Measurements from ENCODE around the gene ELANE. TPM values are rescaled to one million over a fixed set of nuclear protein-coding genes. Genes with fewer than 3 reads are reported as not detected.

Gene ELANE
- total RNA-seq, 1 experiment from 2014 or later: not detected

DNA sequence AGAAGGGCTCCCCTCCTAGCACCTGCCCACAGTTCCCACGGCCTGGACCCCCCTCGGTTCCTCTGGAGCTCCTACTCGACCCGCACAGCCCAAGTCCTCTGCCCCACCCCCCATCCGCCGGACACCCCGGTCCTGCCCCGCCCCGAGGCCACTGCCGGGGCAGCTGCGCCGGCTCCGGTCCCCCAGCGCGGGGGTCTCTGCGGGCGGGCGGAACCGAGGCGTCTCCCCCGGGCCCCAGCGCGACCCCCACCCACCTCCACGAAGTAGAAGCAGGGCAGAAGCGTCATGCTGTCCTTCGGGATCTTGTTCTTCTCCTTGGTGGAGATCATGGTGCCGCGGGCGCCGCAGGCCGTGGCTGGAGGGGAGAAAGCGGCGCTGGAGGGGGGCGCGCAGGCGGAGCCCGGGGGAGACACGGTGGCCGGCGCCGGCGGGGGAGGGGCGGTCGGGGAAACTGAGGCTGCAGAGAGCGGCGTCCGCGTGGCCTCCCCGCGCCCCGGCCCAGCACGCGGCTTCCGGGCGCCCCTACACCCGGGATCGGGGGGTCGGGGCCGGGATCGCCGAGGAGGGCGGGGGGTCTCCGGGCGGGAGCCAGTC lies 30.8 kb upstream of the ELANE start:
- Histone ChIP-seq H3K4me2 (ENCODE audit: low read depth, low read length, poor library complexity, severe bottlenecking) (no peak overlapping the region), H3K27ac (ENCODE audit: low read length) (no peak overlapping the region), H3K4me1 (ENCODE audit: low read length) (no peaks in the 10 kb centered on the region), H3K27me3 (ENCODE audit: low read length) (no peaks in the 10 kb centered on the region), H3K9me2 (replicated peaks; ENCODE audit: insufficient read depth, low read length) (no peaks in the 10 kb centered on the region), H2AFZ (ENCODE audit: low read length) (no peak overlapping the region), H3K79me2 (ENCODE audit: low read length) (no peaks in the 10 kb centered on the region), H3K36me3 (ENCODE audit: insufficient read depth, low read length) (no peaks in the 10 kb centered on the region), H3K4me3 (ENCODE audit: low read length) (no peak overlapping the region), H3K9ac (ENCODE audit: low read length) (no peak overlapping the region), H4K20me1 (ENCODE audit: insufficient read depth, low read depth, low read length) (no peaks in the 10 kb centered on the region), H3K9me3 (ENCODE audit: low read length) (no peaks in the 10 kb centered on the region)
- DNase-seq: no peak

DNA sequence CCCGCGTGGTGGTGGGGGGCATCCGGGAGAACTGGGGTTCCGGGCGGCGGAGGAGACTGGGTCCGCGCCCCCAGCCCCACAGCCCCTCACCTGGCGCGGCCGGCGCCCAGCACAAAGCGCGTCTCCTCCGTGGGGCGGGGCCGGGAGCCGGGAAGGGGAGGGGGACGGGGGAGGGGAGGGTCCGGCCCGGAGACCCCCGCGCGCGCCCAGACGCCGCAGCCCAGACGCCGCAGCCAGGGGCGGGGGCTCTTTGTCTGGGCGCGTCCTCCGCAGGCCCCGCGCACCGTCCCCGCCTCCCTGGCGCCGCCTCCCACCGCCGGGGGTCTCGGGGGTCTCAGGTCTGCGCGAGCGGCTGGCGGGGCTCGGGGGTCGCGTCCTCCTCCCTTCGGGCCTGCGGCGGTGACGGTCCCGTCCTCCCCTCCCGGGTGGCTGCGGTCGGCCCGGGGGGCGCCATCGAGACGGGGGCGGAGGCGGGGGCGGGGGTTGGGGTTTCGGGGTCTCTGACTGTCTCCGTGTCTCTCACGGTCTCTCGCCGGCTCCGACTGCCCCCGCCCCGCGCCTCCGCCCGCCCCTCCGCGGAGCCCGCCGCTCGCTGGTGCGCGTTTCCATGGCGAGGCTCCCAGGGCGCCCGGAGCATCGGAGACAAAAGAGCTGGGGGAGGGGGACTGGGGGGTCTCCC lies 30.1 kb upstream of the ELANE start, which contains the start of gene PLPPR3:
TSS of gene PLPPR3 (minus strand) at position 131 of the 679 bp plus-strand sequence. CDS start 396 bp downstream, outside the sequence.
- H3K9me2 ChIP-seq (replicated peaks; ENCODE audit: insufficient read depth, low read length): no peaks in the 10 kb centered on the region
- no peak within 1 kb of the TSS for H3K27ac ChIP-seq (ENCODE audit: low read length)
- no peaks in the 10 kb centered on the region for H3K9me3 ChIP-seq (ENCODE audit: low read length)
- H3K4me1 ChIP-seq (ENCODE audit: low read length): no peaks in the 10 kb centered on the region
- no peaks in the 10 kb centered on the region for H3K79me2 ChIP-seq (ENCODE audit: low read length)
- no peaks in the 10 kb centered on the region for H4K20me1 ChIP-seq (ENCODE audit: insufficient read depth, low read depth, low read length)
- no peak within 1 kb of the TSS for H3K4me2 ChIP-seq (ENCODE audit: low read depth, low read length, poor library complexity, severe bottlenecking)
- no peak within 1 kb of the TSS for H2AFZ ChIP-seq (ENCODE audit: low read length)
- no peak for DNase-seq
- no peak within 1 kb of the TSS for H3K9ac ChIP-seq (ENCODE audit: low read length)
- no peaks in the 10 kb centered on the region for H3K36me3 ChIP-seq (ENCODE audit: insufficient read depth, low read length)
- no peak within 1 kb of the TSS for H3K4me3 ChIP-seq (ENCODE audit: low read length)
- no peaks in the 10 kb centered on the region for H3K27me3 ChIP-seq (ENCODE audit: low read length)

DNA sequence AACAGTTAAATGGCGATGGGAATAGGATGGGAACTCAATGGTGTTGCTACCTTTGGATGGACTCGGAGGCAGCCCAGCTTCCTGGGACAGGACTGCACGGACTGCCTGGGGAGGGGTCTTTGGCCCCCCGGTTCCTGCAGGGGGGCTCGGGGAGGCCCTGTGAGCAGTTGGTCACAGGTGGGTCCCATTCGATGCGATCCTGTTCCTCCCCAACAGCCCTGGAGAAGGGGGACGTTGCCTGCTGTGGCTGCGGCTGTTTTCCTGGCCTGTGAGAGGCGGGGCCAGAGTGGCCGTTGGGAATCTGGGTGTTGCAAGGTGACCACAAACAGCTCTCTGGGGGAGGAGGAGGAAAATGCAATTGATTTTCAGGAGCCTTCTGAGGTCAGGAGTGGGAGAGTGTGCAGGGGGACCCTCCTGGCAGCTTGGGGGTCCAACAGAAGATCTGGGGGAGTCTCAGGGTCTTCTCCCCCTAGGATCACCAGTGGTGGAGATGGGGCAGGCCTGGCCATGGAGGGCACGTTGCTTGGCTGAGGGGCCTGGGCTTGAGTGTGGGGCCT lies 28.5 kb upstream of the ELANE start:
- Histone ChIP-seq H3K4me2 (ENCODE audit: low read depth, low read length, poor library complexity, severe bottlenecking) (no peak overlapping the region), H3K9ac (ENCODE audit: low read length) (no peak overlapping the region), H4K20me1 (ENCODE audit: insufficient read depth, low read depth, low read length) (no peaks in the 10 kb centered on the region), H3K79me2 (ENCODE audit: low read length) (no peaks in the 10 kb centered on the region), H3K4me3 (ENCODE audit: low read length) (no peak overlapping the region), H2AFZ (ENCODE audit: low read length) (no peak overlapping the region), H3K9me3 (ENCODE audit: low read length) (no peaks in the 10 kb centered on the region), H3K27ac (ENCODE audit: low read length) (no peak overlapping the region), H3K4me1 (ENCODE audit: low read length) (no peaks in the 10 kb centered on the region), H3K27me3 (ENCODE audit: low read length) (no peaks in the 10 kb centered on the region), H3K9me2 (replicated peaks; ENCODE audit: insufficient read depth, low read length) (no peaks in the 10 kb centered on the region), H3K36me3 (ENCODE audit: insufficient read depth, low read length) (no peaks in the 10 kb centered on the region)
- no peak for DNase-seq

DNA sequence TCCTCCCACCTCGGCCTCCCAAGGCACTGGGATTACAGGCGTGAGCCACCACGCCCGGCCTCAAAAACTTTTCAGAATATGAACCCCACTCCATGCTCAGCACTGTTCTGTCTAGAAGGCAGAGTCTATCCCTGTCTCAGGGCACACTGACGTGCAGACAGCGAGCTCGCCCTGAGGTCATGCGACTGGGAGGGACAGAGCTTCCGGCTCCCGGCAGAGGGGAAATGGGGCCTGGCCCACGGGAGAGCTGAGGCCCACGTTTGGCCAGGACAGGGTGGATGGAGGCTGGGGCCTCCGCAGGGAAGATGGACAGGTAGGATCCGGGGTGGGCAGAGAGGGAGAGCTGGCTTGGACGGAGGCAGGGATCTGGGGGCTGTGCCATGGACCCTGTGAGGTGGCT lies 27.2 kb upstream of the ELANE start:
- Histone ChIP-seq H4K20me1 (ENCODE audit: insufficient read depth, low read depth, low read length) (no peaks in the 10 kb centered on the region), H3K27me3 (ENCODE audit: low read length) (no peaks in the 10 kb centered on the region), H3K9me2 (replicated peaks; ENCODE audit: insufficient read depth, low read length) (no peaks in the 10 kb centered on the region), H3K79me2 (ENCODE audit: low read length) (no peaks in the 10 kb centered on the region), H3K36me3 (ENCODE audit: insufficient read depth, low read length) (no peaks in the 10 kb centered on the region), H3K4me3 (ENCODE audit: low read length) (no peak overlapping the region), H2AFZ (ENCODE audit: low read length) (no peak overlapping the region), H3K4me1 (ENCODE audit: low read length) (no peaks in the 10 kb centered on the region), H3K27ac (ENCODE audit: low read length) (no peak overlapping the region), H3K9ac (ENCODE audit: low read length) (no peak overlapping the region), H3K9me3 (ENCODE audit: low read length) (no peaks in the 10 kb centered on the region), H3K4me2 (ENCODE audit: low read depth, low read length, poor library complexity, severe bottlenecking) (no peak overlapping the region)
- DNase-seq: no peak

DNA sequence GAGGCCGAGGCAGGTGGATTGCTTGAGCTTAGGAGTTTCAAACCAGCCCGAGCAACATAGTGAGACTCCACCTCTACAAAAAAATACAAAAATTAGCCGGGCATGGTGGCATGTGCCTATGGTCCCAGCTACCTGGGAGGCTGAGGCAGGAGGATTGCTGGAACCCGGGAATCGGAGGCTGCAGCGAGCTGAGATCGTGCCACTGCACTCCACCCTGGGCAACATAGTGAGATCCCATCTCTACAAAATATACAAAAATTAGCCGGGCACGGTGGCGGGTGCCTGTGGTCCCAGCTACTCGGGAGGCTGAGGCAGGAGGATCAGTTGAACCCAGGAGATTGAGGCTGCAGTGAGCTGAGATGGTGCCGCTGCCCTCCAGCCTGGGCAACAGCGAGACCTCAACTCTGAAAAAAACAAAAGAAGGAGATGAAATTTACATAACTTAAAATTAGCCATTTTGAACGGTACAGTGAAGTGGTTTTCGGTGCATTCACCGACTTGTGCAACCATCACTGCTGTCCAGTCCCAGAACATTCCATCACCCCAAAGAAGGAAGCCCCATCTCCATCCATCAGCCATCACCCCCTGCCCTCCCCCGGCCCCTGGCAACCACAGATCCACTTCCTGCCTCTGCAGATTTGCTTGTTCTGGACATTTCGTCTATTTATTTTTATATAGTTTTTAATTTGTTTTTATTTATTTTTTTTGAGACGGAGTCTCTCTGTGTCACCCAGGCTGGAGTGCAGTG lies 26.0 kb upstream of the ELANE start:
- H3K9me2 ChIP-seq (replicated peaks; ENCODE audit: insufficient read depth, low read length): no peaks in the 10 kb centered on the region
- H3K4me2 ChIP-seq (ENCODE audit: low read depth, low read length, poor library complexity, severe bottlenecking): no peak overlapping the region
- no peak overlapping the region for H2AFZ ChIP-seq (ENCODE audit: low read length)
- H3K9me3 ChIP-seq (ENCODE audit: low read length): no peaks in the 10 kb centered on the region
- H3K36me3 ChIP-seq (ENCODE audit: insufficient read depth, low read length): no peaks in the 10 kb centered on the region
- H3K27ac ChIP-seq (ENCODE audit: low read length): no peak overlapping the region
- no peak overlapping the region for H3K9ac ChIP-seq (ENCODE audit: low read length)
- H4K20me1 ChIP-seq (ENCODE audit: insufficient read depth, low read depth, low read length): no peaks in the 10 kb centered on the region
- H3K4me3 ChIP-seq (ENCODE audit: low read length): no peak overlapping the region
- no peaks in the 10 kb centered on the region for H3K27me3 ChIP-seq (ENCODE audit: low read length)
- no peaks in the 10 kb centered on the region for H3K4me1 ChIP-seq (ENCODE audit: low read length)
- no peak for DNase-seq
- H3K79me2 ChIP-seq (ENCODE audit: low read length): no peaks in the 10 kb centered on the region

DNA sequence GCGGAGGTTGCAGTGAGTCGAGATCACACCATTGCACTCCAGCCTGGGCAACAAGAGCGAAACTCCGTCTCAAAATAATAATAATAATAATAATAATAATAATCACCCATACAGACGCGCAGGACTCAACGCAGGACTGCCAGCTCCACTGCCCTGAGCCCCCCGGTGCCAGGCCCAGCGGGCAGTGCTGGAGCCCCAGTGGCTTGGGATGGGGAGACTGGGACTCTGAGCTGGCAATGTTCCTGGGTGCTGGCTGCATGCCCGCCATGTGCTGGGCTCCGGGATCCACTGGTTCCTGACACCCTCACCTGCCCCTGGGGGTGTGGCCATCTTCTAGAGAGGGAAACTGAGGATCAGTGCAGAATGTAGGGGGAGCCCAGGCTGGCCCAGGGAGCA lies 24.8 kb upstream of the ELANE start:
- Histone ChIP-seq H3K36me3 (ENCODE audit: insufficient read depth, low read length) (no peaks in the 10 kb centered on the region), H4K20me1 (ENCODE audit: insufficient read depth, low read depth, low read length) (no peaks in the 10 kb centered on the region), H3K4me1 (ENCODE audit: low read length) (no peaks in the 10 kb centered on the region), H3K27me3 (ENCODE audit: low read length) (no peaks in the 10 kb centered on the region), H3K79me2 (ENCODE audit: low read length) (no peaks in the 10 kb centered on the region), H3K4me3 (ENCODE audit: low read length) (no peak overlapping the region), H3K9me2 (replicated peaks; ENCODE audit: insufficient read depth, low read length) (no peaks in the 10 kb centered on the region), H3K9me3 (ENCODE audit: low read length) (no peaks in the 10 kb centered on the region), H3K4me2 (ENCODE audit: low read depth, low read length, poor library complexity, severe bottlenecking) (no peak overlapping the region), H3K27ac (ENCODE audit: low read length) (no peak overlapping the region), H3K9ac (ENCODE audit: low read length) (no peak overlapping the region), H2AFZ (ENCODE audit: low read length) (no peak overlapping the region)
- no peak for DNase-seq

DNA sequence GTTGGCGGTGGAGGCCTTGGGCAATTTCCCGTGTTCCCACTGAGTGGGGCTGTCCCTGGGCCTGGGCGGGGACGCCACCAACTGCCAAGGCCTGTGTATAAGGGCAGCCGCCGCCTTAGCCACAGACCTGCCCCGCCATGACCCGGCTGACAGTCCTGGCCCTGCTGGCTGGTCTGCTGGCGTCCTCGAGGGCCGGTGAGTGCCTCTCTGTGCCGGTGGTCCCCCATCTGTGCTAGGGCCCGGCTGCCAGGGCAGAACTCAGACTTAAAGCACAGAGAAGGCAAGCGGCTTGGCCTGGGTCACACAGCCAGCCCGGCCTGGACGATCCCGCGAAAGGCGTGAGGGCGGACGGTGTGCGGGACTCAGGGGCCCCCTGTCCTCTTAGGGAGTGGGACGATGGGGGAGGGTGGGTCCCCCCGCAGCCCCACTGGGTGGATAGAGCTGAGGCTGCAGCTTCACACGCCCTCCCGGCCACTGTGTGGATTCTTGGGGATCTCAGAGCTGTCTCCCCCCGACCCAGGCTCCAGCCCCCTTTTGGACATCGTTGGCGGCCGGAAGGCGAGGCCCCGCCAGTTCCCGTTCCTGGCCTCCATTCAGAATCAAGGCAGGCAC lies 24.3 kb upstream of the ELANE start, which contains the start of gene AZU1:
TSS of gene AZU1 (plus strand) at position 128 of the 612 bp plus-strand sequence. CDS start at position 138, 10 bp downstream.
- H3K4me3 ChIP-seq (ENCODE audit: low read length): no peak within 1 kb of the TSS
- H3K27ac ChIP-seq (ENCODE audit: low read length): no peak within 1 kb of the TSS
- no peaks in the 10 kb centered on the region for H4K20me1 ChIP-seq (ENCODE audit: insufficient read depth, low read depth, low read length)
- H3K4me2 ChIP-seq (ENCODE audit: low read depth, low read length, poor library complexity, severe bottlenecking): no peak within 1 kb of the TSS
- H3K79me2 ChIP-seq (ENCODE audit: low read length): no peaks in the 10 kb centered on the region
- H3K9ac ChIP-seq (ENCODE audit: low read length): no peak within 1 kb of the TSS
- H3K9me3 ChIP-seq (ENCODE audit: low read length): no peaks in the 10 kb centered on the region
- no peak for DNase-seq
- no peaks in the 10 kb centered on the region for H3K36me3 ChIP-seq (ENCODE audit: insufficient read depth, low read length)
- no peak within 1 kb of the TSS for H2AFZ ChIP-seq (ENCODE audit: low read length)
- H3K27me3 ChIP-seq (ENCODE audit: low read length): no peaks in the 10 kb centered on the region
- no peaks in the 10 kb centered on the region for H3K9me2 ChIP-seq (replicated peaks; ENCODE audit: insufficient read depth, low read length)
- H3K4me1 ChIP-seq (ENCODE audit: low read length): no peaks in the 10 kb centered on the region

All from Karpas-422 (cell line).